HG02981 (cell line): Measurements from ENCODE around the gene OR52N5.
A peak's percentile ranks its signal among the peaks of the same experiment; 100 is the strongest.

Experiments used
- ATAC-seq: cut with Tn5 transposase; IDR thresholded peaks from one replicate; pipeline ENCODE4 v1.9.1; 2021; ENCODE audit warnings: mild to moderate bottlenecking, moderate library complexity; ENCODE audit not compliant: unreplicated experiment

The OR52N5 gene

GRCh38 chr11:5783255-5783654 is at the start of gene OR52N5:
Gene OR52N5 (minus strand): TSS chr11:5783355. CDS start chr11:5778634, 4,721 bp downstream.
- no peak for ATAC-seq

- no peak for ATAC-seq
These were observed 48.2 kb upstream of the OR52N5 start for GRCh38 chr11:5831196-5831829.

- ATAC-seq = no peak
These were observed 35.2 kb upstream of the OR52N5 start for GRCh38 chr11:5818245-5818886.

GRCh38 chr11:5815534-5815933 is 32.4 kb upstream of the OR52N5 start:
- ATAC-seq = peak; percentile 50

DNA sequence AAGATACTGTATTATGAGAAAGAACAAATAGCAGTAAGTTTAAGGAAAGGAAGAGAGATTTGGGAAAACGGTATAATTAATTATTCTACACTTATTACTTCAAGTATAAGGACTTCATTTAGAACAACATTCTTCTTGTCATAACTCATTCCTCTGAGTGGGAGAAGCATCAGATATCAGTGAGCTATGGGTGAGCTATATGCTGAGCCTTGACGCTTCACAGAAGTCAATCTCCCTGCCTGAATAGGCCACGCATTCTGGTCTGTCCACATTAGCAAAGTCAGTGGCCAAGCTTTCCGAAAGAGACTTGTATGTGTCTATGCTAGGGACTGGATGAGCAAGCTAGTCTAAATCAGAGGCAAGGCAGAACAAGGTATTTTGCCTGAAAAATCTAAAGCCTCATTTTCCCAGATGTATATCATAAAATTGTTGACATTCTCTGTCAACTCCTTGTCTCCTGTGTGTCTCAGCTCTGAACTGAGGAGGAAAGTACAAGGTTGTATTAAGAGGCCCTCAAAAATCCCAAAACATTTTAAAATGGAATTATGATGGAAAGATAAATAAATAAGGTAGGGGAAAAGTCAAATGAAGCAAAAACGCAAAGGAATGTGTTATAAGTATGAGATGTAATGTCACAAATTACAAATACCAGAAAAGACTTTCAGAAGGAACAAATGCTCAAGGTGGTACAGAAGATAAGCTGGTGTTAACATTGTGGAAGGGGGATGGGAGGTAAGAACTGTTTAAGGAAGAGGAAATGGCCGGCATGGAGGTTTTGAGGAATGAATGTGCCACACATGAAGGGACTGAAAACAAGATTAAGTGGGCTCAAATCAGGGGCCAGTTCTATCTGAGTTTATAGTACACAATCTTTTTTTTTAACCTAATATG is 27.0 kb upstream of the OR52N5 start:
- ATAC-seq = no peak

- ATAC-seq = peak; percentile 31
These were observed 26.0 kb upstream of the OR52N5 start for GRCh38 chr11:5809122-5809519.

- peak; percentile 89 for ATAC-seq
These were observed 25.5 kb upstream of the OR52N5 start, which contains the start of gene OR52N2 for GRCh38 chr11:5808500-5809121. Gene OR52N2 (plus strand): TSS chr11:5808924. CDS start chr11:5820336, 11,412 bp downstream.

GRCh38 chr11:5807580-5807979 is 24.4 kb upstream of the OR52N5 start:
- no peak for ATAC-seq

DNA sequence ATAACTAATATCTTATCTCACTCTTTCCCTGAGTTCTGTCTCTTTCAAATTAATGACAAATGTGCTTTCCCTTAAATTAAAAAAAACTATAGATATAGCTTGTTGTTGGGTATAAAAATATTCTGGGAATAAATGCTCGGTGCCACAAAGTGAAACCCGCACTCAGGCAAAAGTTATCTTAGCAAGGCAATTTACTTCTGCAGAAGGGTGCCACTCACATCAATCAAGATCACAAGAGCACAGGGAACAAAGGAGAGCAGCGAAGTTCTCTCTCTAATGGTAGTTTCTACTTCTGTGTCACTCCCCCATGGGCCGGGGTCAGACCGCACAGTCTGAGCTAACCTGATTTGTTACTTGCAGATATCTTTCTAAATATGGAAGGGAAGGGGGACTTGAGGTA is 20.8 kb upstream of the OR52N5 start:
- ATAC-seq = no peak

DNA sequence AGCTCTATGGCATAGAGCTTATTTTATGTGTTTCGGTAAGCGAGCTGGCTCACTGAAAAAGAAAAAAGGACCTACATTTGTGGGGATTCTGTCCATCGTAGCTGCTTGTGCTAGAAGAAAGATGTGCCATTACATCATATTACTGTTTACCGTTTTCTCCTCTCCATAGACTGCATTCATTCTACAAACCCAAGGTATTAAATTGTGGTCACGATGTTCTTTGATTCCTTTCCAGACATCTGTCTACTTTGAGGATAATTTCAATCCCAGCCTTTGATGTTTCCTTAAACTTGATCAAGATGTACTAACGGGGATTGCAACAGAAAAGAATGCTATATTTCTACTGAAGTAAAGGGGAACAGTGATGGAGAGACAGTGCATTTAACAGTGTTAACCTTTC is 13.4 kb upstream of the OR52N5 start:
- ATAC-seq = no peak

GRCh38 chr11:5791165-5791564 is 8.0 kb upstream of the OR52N5 start, which contains the start of gene OR52N1:
Gene OR52N1 (minus strand): TSS chr11:5791265. CDS start chr11:5788816, 2,449 bp downstream.
- no peak for ATAC-seq

DNA sequence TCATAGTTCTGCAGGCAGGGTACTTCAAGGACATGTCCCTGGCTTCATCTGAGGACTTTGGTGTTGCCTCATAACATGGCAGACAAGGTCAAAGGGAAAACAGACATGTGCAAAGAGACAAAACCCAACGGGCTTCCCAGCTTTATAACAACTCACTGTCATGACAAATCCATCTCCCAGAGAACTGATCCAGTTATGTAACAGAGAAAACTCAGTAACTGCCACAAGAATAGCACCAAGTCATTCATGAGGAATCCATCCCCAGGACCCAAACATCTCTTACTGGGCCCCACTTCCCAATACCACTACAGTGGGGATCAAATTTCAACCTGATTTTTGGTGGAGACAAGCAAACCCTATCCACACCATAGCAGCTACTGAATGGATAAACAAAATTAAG is 16.1 kb downstream of the OR52N5 start:
- ATAC-seq = no peak

GRCh38 chr11:5753943-5754342 is 29.2 kb downstream of the OR52N5 start, which contains the start of gene OR52N4:
Gene OR52N4 (plus strand): TSS chr11:5754243. CDS start chr11:5754741, 498 bp downstream.
- no peak for ATAC-seq

DNA sequence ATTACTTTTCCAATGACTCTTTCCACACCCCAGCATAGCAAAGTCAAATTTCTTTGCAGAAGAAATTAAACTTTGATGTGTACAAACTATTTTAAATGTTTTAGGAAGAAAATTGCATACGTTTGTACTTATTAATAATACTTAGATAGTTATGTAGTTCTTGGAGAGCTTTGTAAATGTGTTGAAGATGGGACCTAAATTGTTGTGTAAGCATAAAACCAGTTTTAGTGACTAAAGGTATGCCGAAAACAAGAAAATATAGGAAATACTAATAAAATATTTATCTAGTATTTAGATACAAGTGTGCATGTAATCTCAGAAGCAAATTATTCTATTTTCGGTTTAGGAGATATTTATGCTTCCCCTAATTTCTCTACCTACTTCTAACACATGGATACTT is 33.3 kb downstream of the OR52N5 start:
- no peak for ATAC-seq

DNA sequence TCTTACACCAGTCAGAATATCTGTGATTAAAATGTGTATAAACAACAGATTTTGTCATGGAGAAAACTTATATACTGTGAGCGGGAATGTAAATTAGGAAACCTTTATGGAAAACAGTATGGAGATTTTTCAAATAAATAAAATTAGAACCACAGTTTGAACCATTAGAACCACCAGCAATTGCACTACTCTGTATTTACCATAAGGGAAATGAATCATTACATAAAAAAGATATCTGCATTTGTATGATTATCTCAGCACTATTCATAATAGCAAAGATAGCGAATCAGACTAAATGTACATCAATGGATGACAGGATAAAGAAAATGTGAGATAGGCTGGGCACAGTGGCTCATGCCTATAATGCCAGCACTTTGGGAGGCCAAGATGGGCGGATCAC is 36.5 kb downstream of the OR52N5 start:
- ATAC-seq = no peak

GRCh38 chr11:5738431-5738830 is 44.7 kb downstream of the OR52N5 start:
- no peak for ATAC-seq

- no peak for ATAC-seq
These were observed 45.3 kb downstream of the OR52N5 start for GRCh38 chr11:5737670-5738392.

GRCh38 chr11:5737091-5737490 is 46.1 kb downstream of the OR52N5 start:
- no peak for ATAC-seq

- no peak for ATAC-seq
These were observed 46.8 kb downstream of the OR52N5 start, which contains the start of gene OR56B1 for GRCh38 chr11:5736396-5736795. Gene OR56B1 (plus strand): TSS chr11:5736448. CDS start chr11:5736517, 69 bp downstream.

GRCh38 chr11:5727691-5728090 is 55.5 kb downstream of the OR52N5 start:
- no peak for ATAC-seq
